ENCODE results near the gene RPL5. TPM values are rescaled to one million over a fixed set of nuclear protein-coding genes. Genes with fewer than 3 reads are reported as not detected.

RPL5 gene
- total and polyA plus RNA-seq, 9 of the 15 experiments (the other 6 are each of a cell fraction or from before 2014, with no cell fraction given), result 1,467 to 4,252 (median 2,454) TPM

DNA sequence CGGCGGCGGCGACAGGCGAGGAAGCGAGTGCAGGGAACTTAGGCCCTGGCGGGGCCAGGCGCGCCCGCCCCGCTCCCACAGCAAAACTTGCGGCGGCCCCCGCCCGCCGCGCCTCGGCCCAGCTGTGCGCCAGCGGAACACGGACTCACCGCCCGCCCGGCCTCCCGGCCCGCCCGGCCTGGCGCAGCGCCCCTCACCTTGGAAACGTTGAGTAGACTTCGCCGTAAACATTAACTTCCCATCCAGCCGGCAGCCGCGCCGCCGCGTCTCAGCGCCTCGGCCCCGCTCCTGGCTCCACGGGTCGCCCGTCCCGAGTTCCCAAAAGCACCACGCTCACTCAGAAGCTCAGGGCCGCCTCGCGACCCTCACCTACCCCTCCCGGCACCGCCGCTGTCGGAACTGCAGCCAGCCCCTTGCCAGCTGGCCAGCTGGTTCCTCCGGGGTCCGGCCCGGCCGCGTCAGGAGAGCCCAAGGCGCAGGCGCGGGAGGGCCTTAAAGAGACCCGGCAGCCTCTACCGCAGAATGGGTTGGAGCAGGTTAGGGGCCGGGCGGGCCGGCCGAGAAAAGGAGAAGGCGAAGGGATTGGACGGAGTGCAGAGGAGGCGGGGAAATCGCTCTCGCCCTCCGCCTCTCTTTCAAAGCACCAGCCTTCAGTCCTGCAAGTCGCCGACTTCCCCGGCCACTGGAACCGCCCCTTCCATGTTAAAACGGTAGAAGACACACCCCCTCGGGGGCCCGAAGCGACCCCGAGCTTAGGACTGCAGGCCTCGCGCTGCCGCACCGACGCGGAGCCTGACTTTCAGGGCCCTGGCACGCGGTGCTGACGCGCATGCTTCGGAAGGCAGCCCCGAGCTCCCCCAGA, 47.0 kb upstream of the RPL5 start, which contains the start of gene EVI5 (continued):
- TF ChIP-seq, protein P1, sequence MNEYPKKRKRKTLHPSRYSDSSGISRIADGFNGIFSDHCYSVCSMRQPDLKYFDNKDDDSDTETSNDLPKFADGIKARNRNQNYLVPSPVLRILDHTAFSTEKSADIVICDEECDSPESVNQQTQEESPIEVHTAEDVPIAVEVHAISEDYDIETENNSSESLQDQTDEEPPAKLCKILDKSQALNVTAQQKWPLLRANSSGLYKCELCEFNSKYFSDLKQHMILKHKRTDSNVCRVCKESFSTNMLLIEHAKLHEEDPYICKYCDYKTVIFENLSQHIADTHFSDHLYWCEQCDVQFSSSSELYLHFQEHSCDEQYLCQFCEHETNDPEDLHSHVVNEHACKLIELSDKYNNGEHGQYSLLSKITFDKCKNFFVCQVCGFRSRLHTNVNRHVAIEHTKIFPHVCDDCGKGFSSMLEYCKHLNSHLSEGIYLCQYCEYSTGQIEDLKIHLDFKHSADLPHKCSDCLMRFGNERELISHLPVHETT (CRISPR knock-in tag; conservative IDR thresholded peaks at IDR 0.05 in 1 of 2, IDR thresholded peaks at IDR 0.05 in 1 of 2), result no peak
- TF ChIP-seq ZC3H4 (CRISPR knock-in tag; IDR thresholded peaks at IDR 0.05; ENCODE audit: borderline replicate concordance) (0 out of 2 replicates have a peak, but pooled peaks have one; percentile 29), ZNF561 (CRISPR knock-in tag; conservative IDR thresholded peaks at IDR 0.05) (no peak), HDAC6 (IDR thresholded peaks at IDR 0.05; ENCODE audit: low read depth, low read length) (no peak), SPI1 (IDR thresholded peaks at IDR 0.05; ENCODE audit: borderline replicate concordance, low read depth, low read length) (peak; percentile 63), ZNF24 (IDR thresholded peaks at IDR 0.05) (peak; percentile 33), PML (IDR thresholded peaks at IDR 0.05; ENCODE audit: low read length) (peak; percentile 24; the same call in 1 of the 2 replicates), NFE2 (IDR thresholded peaks at IDR 0.05; ENCODE audit: low read depth) (peak; percentile 18; the same call in 1 of the 2 replicates), ZNF311 (CRISPR knock-in tag; IDR thresholded peaks at IDR 0.05) (no peak), PHF21A (IDR thresholded peaks at IDR 0.05; ENCODE audit: borderline replicate concordance, low read depth) (no peak), ZNF174 (CRISPR knock-in tag; IDR thresholded peaks at IDR 0.05) (no peak), DPF2 (IDR thresholded peaks at IDR 0.05) (peak; percentile 35; the same call in 1 of the 2 replicates), PCBP1 (IDR thresholded peaks at IDR 0.05; ENCODE audit: low read depth, low read length, poor library complexity, severe bottlenecking) (peak; percentile 69), MECOM (CRISPR knock-in tag; IDR thresholded peaks at IDR 0.05) (no peak)
- TF ChIP-seq, protein P2, sequence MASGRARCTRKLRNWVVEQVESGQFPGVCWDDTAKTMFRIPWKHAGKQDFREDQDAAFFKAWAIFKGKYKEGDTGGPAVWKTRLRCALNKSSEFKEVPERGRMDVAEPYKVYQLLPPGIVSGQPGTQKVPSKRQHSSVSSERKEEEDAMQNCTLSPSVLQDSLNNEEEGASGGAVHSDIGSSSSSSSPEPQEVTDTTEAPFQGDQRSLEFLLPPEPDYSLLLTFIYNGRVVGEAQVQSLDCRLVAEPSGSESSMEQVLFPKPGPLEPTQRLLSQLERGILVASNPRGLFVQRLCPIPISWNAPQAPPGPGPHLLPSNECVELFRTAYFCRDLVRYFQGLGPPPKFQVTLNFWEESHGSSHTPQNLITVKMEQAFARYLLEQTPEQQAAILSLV (tag; IDR thresholded peaks at IDR 0.05), result no peak
- TF ChIP-seq, protein P3, sequence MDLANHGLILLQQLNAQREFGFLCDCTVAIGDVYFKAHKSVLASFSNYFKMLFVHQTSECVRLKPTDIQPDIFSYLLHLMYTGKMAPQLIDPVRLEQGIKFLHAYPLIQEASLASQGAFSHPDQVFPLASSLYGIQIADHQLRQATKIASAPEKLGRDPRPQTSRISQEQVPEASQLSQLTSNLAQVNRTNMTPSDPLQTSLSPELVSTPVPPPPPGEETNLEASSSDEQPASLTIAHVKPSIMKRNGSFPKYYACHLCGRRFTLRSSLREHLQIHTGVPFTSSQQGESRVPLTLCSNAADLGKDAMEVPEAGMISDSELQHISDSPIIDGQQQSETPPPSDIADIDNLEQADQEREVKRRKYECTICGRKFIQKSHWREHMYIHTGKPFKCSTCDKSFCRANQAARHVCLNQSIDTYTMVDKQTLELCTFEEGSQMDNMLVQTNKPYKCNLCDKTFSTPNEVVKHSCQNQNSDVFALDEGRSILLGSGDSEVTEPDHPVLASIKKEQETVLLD (IDR thresholded peaks at IDR 0.05), result peak; percentile 82
- TF ChIP-seq, protein P4, sequence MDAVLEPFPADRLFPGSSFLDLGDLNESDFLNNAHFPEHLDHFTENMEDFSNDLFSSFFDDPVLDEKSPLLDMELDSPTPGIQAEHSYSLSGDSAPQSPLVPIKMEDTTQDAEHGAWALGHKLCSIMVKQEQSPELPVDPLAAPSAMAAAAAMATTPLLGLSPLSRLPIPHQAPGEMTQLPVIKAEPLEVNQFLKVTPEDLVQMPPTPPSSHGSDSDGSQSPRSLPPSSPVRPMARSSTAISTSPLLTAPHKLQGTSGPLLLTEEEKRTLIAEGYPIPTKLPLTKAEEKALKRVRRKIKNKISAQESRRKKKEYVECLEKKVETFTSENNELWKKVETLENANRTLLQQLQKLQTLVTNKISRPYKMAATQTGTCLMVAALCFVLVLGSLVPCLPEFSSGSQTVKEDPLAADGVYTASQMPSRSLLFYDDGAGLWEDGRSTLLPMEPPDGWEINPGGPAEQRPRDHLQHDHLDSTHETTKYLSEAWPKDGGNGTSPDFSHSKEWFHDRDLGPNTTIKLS (IDR thresholded peaks at IDR 0.05; ENCODE audit: borderline replicate concordance, low read depth), result peak; percentile 87
- TF ChIP-seq, protein P5, sequence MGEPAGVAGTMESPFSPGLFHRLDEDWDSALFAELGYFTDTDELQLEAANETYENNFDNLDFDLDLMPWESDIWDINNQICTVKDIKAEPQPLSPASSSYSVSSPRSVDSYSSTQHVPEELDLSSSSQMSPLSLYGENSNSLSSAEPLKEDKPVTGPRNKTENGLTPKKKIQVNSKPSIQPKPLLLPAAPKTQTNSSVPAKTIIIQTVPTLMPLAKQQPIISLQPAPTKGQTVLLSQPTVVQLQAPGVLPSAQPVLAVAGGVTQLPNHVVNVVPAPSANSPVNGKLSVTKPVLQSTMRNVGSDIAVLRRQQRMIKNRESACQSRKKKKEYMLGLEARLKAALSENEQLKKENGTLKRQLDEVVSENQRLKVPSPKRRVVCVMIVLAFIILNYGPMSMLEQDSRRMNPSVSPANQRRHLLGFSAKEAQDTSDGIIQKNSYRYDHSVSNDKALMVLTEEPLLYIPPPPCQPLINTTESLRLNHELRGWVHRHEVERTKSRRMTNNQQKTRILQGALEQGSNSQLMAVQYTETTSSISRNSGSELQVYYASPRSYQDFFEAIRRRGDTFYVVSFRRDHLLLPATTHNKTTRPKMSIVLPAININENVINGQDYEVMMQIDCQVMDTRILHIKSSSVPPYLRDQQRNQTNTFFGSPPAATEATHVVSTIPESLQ (CRISPR knock-in tag; IDR thresholded peaks at IDR 0.05), result peak; percentile 89; the same call in 1 of the 2 replicates
- TF ChIP-seq, protein P6, sequence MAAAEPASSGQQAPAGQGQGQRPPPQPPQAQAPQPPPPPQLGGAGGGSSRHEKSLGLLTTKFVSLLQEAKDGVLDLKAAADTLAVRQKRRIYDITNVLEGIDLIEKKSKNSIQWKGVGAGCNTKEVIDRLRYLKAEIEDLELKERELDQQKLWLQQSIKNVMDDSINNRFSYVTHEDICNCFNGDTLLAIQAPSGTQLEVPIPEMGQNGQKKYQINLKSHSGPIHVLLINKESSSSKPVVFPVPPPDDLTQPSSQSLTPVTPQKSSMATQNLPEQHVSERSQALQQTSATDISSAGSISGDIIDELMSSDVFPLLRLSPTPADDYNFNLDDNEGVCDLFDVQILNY (CRISPR knock-in tag; IDR thresholded peaks at IDR 0.05), result peak; percentile 98; the same call in 1 of the 2 replicates

Measured in K562 (cell line).